HG03139 (cell line): Measurements from ENCODE around the gene GPATCH4.
"Not testable (repeated sequence)": the region's sequence is repeated elsewhere in the genome, so short reads cannot be mapped to it uniquely, and the experiment has no call there.

Experiments
- ATAC-seq: cut with Tn5 transposase; IDR thresholded peaks from one replicate; pipeline ENCODE4 v1.9.1; 2021; ENCODE audit not compliant: unreplicated experiment

The GPATCH4 gene

DNA sequence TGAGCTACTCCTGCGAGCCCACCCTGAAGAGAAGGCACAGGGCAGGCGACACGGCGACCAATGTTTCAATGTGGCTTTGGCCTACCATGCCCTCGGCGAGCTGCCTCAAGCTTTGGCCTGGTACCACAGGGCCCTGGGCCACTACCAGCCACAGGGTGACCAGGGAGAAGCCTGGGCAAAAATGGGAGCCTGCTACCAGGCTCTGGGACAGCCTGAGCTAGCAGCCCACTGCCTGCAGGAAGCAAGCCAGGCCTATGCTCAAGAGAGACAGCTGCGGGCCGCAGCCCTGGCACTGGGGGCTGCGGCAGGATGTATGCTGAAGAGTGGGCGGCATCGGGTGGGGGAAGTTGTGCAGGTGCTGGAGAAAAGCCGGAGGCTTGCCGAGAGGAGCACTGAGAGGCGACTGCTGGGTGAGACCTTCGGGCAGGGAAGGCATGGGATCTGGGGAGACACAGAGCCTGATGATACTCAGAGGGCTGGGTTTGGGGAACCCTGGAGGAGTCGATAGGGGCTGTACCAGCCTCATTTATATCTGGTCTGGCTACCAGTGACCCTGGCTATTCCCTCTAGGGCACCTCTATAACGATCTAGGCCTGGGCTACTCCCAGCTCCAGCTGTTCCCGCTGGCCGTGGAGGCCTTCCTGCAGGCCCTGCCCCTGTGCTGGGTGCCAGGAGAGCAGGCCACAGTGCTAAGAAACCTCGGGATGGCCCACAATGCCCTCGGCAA lies 19.5 kb downstream of the GPATCH4 start:
- ATAC-seq = no peak

DNA sequence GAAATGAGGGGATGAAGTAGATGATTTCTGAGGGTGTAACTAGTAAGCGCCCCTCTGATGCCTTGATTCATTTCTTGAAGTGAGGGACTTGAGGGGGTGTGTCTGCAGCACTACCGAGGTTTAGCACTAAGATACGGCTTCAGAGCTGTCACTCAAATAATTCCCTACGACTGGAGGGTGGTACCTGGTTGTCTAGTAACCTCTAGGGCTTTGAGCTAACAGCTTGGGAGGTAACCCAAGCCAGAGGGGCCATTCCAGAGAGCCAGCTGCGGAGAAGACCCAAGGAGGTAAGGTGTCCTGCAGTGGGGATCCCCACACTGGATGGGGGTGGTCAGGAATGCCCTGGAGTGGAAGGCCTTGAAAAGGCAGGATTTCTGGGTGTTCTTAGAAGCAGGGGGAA lies 21.8 kb downstream of the GPATCH4 start, which contains the start of gene TTC24:
TTC24 (plus strand) TSS at position 252 of the 400 bp plus-strand sequence. CDS start 1,642 bp downstream, outside the sequence.
- ATAC-seq = no peak

DNA sequence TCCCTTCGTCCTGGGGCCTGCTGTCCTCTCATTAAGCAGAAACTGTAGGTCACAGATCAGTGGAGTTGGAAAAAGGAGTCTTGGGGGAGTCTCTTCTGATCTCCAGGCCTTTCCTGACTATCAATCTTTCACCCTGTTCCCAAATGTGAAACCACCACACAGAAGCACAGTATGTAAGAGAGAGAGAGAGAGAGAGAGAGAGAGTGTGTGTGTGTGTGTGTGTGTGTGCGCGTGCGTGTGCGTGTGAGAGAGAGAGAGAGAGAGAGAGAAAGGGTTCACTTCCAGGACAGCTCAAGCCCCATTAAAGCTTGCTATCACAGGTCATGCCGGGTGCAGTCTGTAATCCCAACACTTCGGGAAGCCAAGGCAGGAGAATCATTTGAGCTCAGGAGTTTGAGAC lies 23.2 kb downstream of the GPATCH4 start:
- no peak for ATAC-seq

DNA sequence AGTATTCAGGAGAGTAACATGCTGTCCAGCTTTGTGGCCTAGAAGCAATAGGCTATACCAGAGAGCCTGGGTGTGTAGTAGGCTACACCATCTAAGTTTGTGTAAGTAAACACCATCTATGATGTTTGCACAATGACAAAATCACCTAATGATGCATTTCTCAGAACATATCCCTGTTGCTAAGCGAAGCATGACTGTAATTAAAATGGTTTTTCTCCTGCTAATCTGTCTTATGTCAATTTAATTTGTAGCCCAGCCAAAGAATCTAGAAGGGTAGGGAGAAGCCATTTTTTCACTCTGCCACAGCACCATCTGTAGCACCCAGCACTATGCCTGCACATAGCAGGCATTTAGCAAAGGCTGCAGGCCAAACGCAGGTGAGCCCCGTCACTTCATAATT lies 23.7 kb downstream of the GPATCH4 start:
- no peak for ATAC-seq

DNA sequence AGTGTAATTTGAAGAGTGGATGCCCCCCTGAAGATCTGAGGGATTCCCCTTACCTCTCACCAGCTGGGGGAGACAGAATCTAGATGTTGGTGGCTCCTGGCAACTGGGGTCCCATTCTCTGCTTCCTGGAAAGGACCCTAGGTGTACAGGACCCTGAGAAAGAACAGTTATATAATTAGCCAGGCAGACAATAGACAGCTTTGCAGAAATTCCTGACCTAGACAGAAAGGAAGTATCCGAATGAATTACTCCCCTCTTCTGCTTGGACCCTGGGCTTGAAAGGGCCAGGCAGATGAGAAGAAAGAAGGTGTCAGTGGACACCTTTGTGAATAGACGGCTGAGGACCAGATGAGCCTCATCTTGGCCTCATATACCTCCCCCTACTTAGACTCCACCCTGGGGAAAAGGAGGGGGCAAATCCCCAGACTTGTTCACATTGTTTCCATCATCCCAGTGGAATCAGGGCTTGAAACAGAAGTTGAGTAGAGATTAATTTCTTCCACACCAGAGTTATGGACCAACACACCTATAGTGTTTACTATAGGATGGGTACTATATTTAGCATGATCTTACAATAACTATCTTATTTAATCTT lies 27.1 kb downstream of the GPATCH4 start:
- ATAC-seq = no peak

DNA sequence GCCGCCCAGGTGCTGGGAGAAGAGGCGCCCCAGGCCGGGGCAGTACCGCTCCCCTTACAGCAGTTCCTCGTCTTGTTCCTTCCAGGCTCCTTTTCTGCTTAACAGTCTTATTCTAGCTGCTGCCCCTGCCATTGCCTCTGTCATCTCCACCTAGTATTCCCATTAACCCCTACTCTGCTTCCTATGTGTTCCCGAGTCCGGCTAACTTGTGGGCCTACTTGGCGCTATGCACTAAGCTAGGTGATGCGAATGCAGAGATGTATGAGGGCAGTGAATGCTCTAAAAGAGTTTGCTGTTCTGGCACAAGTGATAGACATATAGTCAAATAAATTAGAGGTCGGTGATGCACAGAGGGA lies 28.6 kb downstream of the GPATCH4 start:
- no peak for ATAC-seq

DNA sequence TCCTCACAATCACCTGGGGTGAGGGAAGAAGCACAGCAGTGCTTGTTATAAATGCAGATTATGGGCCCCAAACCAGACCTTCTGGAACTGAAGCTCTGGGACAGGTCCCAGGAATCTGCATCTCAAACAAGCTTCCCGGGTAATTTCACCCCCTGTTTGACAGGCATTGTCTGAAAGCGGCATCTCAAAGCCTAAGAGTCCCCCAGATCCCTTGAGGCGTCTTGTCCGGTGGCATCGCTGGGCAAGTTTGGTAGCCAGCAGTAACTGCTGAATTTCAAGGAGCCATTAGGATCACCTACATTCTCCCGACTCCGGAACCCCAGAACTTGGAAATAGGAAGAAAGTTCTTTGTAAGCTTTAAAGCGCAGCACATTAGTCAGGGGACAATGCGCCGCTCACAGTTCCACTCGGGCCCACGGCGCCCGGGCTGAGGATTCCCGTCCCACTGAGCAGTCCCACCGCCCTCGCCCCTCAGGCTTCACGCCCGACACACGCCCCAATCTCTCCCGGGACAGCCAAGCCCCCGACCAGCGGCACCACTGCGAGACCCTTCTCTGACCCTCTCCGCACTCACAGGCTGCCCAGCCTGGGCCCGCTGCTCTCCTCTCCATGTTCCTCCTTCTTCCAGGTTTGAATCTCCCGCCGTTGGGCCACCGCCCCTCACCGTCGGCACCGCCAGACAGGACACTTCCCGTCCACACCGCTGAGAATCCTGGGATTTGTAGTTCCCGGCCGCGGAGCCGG lies 29.2 kb downstream of the GPATCH4 start, which contains the start of gene IQGAP3:
IQGAP3 (minus strand) TSS at position 647 of the 744 bp plus-strand sequence; CDS start at position 611, 36 bp downstream.
- no peak for ATAC-seq

DNA sequence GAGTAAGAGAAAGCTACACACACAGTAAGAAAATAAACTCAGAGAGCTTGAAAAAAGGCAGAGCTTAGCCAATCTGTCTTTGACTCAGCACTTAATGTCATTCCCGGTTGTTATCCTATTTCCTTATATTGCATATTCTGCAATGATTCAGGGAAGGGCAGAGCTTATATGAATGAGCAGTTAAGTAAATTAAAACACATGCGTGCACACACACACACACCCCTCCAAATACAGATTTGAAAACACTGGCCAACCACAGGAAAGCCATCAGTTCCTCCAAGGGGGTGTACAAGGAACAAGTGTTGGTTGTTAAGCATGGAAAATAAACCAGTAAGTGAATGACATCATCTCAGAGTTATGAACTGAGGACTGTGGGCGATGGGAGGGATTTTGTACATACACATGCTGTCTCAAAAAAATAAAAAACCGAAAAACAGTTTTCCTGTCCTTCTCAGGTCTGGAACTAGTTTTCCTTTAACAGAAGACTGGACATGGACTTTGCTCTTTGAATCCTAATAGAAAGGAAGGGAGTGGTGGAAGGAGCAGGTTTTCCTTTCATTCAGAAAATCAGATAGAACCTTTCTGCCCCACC lies 29.9 kb downstream of the GPATCH4 start:
- ATAC-seq = no peak

DNA sequence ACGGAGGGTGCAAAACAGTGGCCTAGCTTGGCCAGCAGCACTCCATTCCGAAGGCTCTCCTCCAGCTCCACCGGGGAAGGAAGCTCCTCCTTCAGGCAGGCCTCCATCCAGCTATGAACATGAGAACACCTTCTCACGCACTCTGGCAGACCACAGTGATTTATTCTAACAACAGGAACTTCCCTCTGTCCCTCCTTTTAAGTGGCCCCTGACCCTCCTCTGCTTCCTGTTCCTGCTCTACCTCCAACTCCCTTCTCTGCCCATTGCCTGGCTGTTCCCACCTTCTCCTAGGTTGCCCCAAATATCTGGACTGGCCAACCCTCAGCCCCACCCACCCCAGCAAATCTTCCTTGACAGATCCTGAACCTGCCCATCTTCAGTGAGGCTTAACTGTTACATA lies 34.8 kb downstream of the GPATCH4 start:
- ATAC-seq = no peak

DNA sequence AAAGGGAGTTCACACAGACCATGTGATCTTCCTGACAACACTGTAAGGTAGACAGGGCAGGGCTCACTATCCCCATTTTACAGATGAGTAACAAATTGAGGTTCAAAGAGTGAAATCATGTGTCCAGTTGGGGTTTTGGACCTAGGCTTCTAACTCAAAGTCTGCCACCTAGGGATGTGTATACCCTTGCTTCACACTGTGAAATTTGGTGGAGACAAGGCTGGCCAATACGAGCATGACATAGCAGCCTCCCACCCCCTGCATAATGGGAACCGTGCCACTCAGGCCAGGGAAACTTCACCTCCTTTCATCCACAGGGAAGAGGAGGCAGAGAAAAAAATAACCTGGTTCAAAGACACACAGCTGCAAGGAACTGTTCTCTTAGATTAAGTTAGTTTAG lies 35.8 kb downstream of the GPATCH4 start:
- ATAC-seq = no peak

DNA sequence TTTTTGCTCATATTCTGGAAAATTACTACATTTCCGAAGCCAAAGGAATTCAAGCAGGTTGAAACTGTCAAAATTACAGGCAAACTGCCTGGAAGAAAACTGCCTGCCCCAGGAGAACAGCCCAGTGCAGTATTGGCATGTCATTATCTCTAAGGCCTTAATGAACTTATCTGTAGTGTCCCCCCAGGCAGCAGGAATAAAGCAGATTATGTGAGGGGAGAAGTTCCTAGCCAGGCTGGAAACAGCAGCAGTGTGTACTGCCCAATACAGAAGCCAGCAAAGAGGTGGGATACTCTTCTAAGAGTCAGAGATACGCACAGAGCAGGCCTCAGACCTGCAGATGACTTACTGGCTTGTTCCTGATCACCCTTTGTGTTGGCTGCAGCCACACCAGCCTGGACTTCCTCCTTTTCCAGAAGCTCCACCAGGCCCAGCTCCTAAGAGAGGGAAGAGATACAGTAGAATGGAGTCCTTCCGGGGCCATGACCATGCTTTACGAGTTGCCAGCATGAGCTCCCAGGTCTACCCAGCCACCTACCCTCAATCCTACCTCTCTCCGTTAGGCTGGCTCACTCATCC lies 40.6 kb downstream of the GPATCH4 start:
- ATAC-seq = no peak

DNA sequence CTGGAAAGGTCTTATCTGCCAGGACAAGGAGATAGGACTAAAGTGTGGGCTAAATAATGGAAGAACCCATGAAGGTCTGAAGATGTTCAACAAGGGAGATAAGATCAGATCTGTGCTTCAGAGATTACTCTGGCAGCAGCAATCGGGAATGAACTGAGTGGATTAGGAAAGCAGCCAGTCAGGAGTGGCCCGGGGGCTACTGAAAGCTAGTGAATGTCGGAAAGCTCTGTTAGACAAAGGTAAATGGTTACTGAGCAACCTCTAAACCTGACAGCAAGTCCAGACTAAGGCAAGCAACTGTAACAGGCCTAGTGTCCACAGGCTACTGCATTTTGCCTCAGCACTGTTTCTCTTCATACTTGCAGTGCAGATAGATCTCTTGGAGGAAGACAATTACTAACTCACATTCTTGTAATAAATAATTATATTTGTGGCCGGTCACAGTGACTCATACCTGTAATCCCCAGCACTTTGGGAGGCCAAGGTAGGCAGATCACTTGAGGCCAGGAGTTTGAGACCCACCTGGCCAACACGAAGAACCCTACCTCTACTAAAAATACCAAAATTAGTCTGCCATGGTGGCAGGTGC lies 41.4 kb downstream of the GPATCH4 start:
- no peak for ATAC-seq

DNA sequence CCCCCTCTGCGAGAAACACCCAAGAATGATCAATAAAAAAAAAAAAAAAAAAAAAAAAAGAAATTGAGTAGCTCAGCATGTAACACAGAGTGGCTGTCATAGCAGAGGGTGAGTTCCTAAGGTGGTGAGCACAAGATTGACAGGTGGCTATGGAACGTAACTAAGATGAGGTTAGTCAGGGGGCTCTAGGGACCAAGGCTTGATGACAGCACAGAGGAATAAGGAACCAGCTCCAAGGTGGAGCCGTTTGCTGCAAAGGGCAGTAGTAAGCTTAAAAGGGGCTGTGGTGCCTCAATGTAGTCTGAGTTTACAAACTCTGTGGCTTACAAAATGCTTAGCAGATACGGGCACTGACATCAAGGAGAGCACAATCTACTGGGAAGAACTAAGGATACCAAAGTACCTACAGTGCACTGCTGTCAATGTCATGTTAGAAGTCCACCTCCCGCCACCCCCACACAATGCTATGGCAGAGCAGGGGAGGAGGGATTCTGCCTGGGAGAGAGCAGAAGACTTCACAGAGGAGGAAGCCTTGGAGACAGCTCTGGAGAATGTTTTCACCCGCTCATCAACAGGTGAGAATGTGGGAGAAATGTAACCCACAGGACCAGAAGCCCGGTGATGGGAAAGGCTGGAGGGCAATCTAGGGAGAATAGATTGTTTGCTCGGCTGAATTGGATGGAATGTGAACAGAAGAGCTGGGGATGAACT lies 42.0 kb downstream of the GPATCH4 start:
- ATAC-seq = no peak

DNA sequence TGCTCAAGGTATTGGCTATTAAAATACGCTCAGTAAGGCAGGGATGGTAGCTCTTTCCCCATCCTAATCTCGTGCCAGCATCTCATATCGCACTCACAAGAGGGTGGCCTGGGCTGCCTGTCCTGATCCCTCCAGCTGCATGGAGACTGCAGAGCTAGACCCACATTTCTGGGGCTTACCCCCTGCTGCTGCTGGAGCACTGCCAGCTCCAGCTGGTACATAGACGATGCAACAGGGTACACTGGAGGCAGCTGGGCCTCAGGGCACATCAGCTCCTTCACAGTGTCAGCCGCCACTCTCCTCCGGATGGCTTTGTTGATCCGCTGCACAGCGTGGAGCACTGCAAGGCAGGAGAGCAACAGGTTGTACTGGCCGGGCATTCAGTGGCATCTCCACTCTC lies 44.9 kb downstream of the GPATCH4 start:
- no peak for ATAC-seq

DNA sequence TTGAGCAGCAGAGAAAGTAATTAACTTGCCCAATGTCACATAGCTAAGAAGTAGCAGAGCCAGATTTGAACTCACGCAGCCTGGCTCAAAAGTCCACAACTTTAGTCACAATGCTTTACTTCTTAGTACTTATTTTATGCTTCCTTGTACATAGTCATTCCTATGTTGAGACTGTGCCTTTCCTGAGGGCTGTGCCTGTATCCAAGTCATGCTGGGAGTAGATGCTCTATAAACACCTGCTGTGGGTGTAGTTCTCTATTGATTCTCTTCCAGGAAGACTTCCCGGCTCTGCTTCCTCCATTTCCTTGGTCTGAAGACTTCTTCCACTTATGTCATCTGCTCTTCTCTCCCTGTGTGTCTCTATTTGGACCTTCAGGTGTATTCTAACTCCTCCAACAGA lies 45.6 kb downstream of the GPATCH4 start:
- no peak for ATAC-seq

DNA sequence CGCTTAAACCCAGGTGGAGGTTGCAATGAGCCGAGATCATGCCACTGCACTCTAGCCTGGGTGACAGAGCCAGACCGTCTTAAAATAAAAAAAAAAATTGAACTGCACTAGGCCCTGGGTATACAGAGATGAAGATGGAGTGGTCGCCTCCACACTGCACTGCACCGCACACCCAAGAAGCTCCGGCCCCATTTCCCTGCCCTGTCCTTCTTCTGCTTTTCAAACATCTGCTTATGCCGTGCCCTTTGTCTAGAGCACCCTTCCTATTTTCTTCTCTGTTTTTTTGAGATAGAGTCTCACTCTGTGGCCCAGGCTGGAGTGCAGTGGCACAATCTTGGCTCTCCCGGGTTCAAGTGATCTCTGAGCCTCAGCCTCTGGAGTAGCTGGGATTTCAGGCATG lies 46.3 kb downstream of the GPATCH4 start:
- ATAC-seq = no peak

DNA sequence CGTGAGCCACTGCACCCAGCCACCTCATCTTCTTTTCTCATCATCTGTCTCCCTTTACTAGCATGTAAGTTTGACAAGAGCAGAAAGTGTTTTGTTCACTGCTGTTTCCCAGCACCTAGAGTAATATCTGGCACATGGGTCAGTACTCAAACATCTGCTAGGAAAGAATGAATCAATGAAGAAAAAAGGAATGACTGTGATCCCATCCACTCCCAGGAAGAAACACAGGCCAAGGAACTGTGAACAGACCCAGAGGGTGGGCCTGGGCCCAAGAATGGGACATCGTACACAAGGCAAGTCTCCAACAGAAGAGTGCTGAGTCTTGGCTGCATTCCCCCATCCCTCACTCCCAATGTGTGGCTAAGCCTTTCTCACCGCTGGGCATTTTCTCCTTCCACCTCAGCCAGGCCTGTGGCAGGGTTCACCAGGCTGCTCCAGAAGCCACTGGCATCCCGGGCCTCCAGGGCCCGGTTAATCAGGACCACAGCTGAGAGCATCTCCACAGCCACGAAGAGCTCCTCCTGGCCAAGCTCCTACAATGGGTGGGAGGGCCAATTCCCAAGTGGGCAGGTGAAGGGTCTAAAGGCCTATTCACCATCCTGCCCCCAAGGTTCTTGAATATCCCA lies 47.3 kb downstream of the GPATCH4 start:
- ATAC-seq = no peak

DNA sequence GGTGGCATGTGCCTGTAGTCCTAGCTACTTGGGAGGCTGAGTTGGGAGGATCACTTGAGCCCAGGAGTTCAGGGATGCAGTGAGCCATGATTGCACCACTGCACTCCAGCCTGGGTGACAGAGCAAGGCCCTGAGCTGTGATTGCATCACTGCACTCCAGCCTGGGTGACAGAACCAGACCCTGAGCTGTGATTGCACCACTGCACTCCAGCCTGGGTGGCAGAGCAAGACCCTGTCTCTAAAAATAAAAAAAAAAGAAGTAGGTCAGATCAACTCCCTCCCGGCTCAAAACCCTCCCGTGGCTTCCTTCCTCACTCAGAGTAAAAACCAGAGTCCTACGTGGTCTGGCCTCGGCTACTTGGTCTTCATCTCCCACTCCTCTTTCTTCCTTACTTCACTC lies 48.3 kb downstream of the GPATCH4 start:
- not testable (repeated sequence) for ATAC-seq

DNA sequence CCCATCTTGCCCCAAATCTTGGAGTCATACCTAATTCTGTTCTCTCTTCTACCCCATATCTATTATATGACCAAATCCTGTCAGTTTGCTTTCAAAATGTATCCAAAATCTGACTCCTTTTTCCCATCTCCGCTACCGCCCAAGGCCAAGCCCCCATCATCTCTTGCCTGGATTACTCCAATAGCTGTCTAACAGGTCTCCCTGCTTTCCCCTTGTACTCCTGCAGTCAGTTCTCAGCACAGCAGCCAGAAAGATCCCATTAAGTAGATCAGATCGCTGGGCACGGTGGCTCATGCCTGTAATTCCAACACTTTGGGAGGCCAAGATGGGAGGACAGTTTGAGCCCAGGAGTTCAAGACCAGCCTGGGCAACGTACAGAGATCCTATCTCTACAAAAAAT lies 48.8 kb downstream of the GPATCH4 start:
- ATAC-seq = no peak

DNA sequence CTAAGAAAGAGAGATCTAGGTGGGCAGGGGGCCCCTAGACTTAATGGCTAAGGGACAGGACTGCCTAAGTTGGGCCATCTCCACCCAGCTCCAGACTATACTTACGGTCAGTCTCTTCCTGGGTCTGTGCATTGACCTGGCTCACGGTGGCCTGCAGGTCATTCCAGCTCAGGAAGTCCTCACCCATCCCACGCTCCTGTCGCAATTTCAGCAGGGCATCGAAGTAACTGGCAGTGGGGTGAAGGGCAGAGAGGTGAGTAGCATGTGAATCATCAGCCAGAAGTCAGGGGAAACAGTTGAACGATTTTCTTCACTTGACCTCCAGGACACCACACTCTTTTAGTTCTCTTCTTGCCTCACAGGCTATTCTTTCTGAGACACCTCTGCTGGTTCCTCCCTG lies 49.4 kb downstream of the GPATCH4 start:
- ATAC-seq = no peak
